IMR-90 (cell line): ENCODE data around the gene ILF3. TPM values are rescaled to one million over a fixed set of nuclear protein-coding genes. Genes with fewer than 3 reads are reported as not detected.

Experiments used
- ATAC-seq: fragments of 200-7000 bp; cut with Tn5 transposase; 2 replicates; pipeline ENCODE4 v1.9.1; 2020; ENCODE audit warnings: low read depth, mild to moderate bottlenecking, moderate library complexity
- BruUV-seq: library from RNA; stranded (reverse); fragments of 400-500 nt; replicated peaks from 2 replicates; lab custom pipeline; 2021; lab: Mats Ljungman, UMichigan
- CTCF ChIA-PET: fragments of 300-600 bp; formaldehyde crosslinking; extraction: SDS; loops from one replicate; lab custom pipeline; 2021; ENCODE audit warnings: antibody characterized with exemption; lab: Yijun Ruan, JAX
- POLR2A ChIA-PET: fragments of 300-600 bp; sonication (Branson Sonifier 250); formaldehyde crosslinking; loops from one replicate; lab custom pipeline; 2022; ENCODE audit warnings: antibody characterized with exemption; ENCODE audit not compliant: unreplicated experiment; lab: Charles Lee
- DNase-seq: peaks from one replicate; pipeline ENCODE4 v3.0.0; 2013
- H2AFZ ChIP-seq: replicated peaks from 2 replicates; pipeline ENCODE3; 2013; ENCODE audit warnings: low read length, mild to moderate bottlenecking; ENCODE audit not compliant: poor library complexity
- H2AK5ac ChIP-seq: 2 replicates; pipeline ENCODE4 v1.6.1; 2013; ENCODE audit warnings: low read depth, low read length, inconsistent platforms
- H2AK9ac ChIP-seq: replicated peaks from 2 replicates; pipeline ENCODE3; 2013; ENCODE audit warnings: mild to moderate bottlenecking, low read depth, low read length, moderate library complexity; ENCODE audit not compliant: poor library complexity
- H2BK120ac ChIP-seq: 2 replicates; pipeline ENCODE4 v1.6.1; 2013; ENCODE audit warnings: low read depth, low read length, inconsistent platforms
- H2BK15ac ChIP-seq: 3 replicates; pipeline ENCODE4 v1.6.1; 2013; ENCODE audit warnings: low read depth, low read length, inconsistent platforms
- H2BK20ac ChIP-seq: 2 replicates; pipeline ENCODE4 v1.6.1; 2013; ENCODE audit warnings: low read depth, mild to moderate bottlenecking, inconsistent platforms, low read length, moderate library complexity
- H2BK5ac ChIP-seq: 2 replicates; pipeline ENCODE4 v1.6.1; 2013; ENCODE audit warnings: mild to moderate bottlenecking, low read depth, low read length, inconsistent platforms; ENCODE audit not compliant: poor library complexity, severe bottlenecking
- H3K14ac ChIP-seq: replicated peaks from 2 replicates; pipeline ENCODE4 v1.6.1; 2013; ENCODE audit warnings: low read depth, low read length, inconsistent platforms
- H3K18ac ChIP-seq: 2 replicates; pipeline ENCODE4 v1.6.1; 2013; ENCODE audit warnings: low read depth, low read length, control low read depth
- H3K23ac ChIP-seq: 2 replicates; pipeline ENCODE4 v1.6.1; 2013; ENCODE audit warnings: low read depth, low read length, inconsistent platforms
- H3K27ac ChIP-seq: 2 replicates; pipeline ENCODE4 v1.5.1; 2013; ENCODE audit warnings: mild to moderate bottlenecking, control low read depth, low read length; ENCODE audit not compliant: insufficient read depth
- H3K27me3 ChIP-seq: 2 replicates; pipeline ENCODE4 v1.6.1; 2013; ENCODE audit warnings: low read length; ENCODE audit not compliant: control insufficient read depth, insufficient read depth
- H3K36me3 ChIP-seq: 2 replicates; pipeline ENCODE4 v1.6.1; 2013; ENCODE audit warnings: low read length, mixed read lengths; ENCODE audit not compliant: control insufficient read depth, insufficient read depth
- H3K4ac ChIP-seq: 2 replicates; pipeline ENCODE4 v1.6.1; 2013; ENCODE audit warnings: low read depth, low read length, inconsistent platforms
- H3K4me1 ChIP-seq: 2 replicates; pipeline ENCODE4 v1.6.1; 2013; ENCODE audit warnings: low read length, mixed read lengths; ENCODE audit not compliant: control insufficient read depth, insufficient read depth
- H3K4me2 ChIP-seq: 2 replicates; pipeline ENCODE4 v1.6.1; 2013; ENCODE audit warnings: low read depth, mild to moderate bottlenecking, control low read depth, low read length, moderate library complexity
- H3K4me3 ChIP-seq: 2 replicates; pipeline ENCODE4 v1.5.1; 2013; ENCODE audit warnings: low read depth, mild to moderate bottlenecking, control low read depth, low read length, moderate library complexity; ENCODE audit not compliant: insufficient read depth
- H3K56ac ChIP-seq: 2 replicates; pipeline ENCODE4 v1.6.1; 2013; ENCODE audit warnings: low read length, inconsistent platforms; ENCODE audit not compliant: insufficient read depth; ENCODE audit errors: extremely low read depth
- H3K79me1 ChIP-seq, 2 experiments: 2 replicates each; pipeline ENCODE4 v1.6.1; 2013; ENCODE audit warnings: low read length in 2 of 2, inconsistent platforms in 1 of 2, low read depth in 1 of 2
- H3K9ac ChIP-seq: 2 replicates; pipeline ENCODE4 v1.6.1; 2013; ENCODE audit warnings: low read depth, low read length, control low read depth
- H3K9me1 ChIP-seq: 2 replicates; pipeline ENCODE4 v1.6.1; 2013; ENCODE audit warnings: low read length, inconsistent platforms; ENCODE audit not compliant: insufficient read depth
- H3K9me3 ChIP-seq: 2 replicates; pipeline ENCODE4 v1.6.1; 2013; ENCODE audit warnings: low read length; ENCODE audit not compliant: control insufficient read depth, insufficient read depth
- H4K20me1 ChIP-seq: 2 replicates; pipeline ENCODE4 v1.6.1; 2013; ENCODE audit warnings: low read length, inconsistent platforms; ENCODE audit not compliant: insufficient read depth
- H4K5ac ChIP-seq: 2 replicates; pipeline ENCODE4 v1.6.1; 2013; ENCODE audit warnings: mild to moderate bottlenecking, low read depth, low read length, control low read depth
- H4K8ac ChIP-seq, 2 experiments: 2 replicates each; pipeline ENCODE4 v1.6.1; 2013; ENCODE audit warnings: low read depth in 2 of 2, low read length in 2 of 2, control low read depth in 1 of 2, inconsistent platforms in 1 of 2
- H4K91ac ChIP-seq: 2 replicates; pipeline ENCODE4 v1.6.1; 2013; ENCODE audit warnings: low read depth, low read length, inconsistent platforms; ENCODE audit not compliant: insufficient read depth
- BHLHE40 ChIP-seq: fragments of 150-350 bp; IDR thresholded peaks from 2 replicates; pipeline ENCODE4 v1.6.1; 2016; ENCODE audit warnings: mild to moderate bottlenecking, low read depth, low read length
- CEBPB ChIP-seq: IDR thresholded peaks from 2 replicates; pipeline ENCODE4 v1.6.1; 2012; ENCODE audit warnings: low read depth, low read length, improper control_type of control experiment
- CHD1 ChIP-seq: IDR thresholded peaks from 2 replicates; pipeline ENCODE4 v1.6.1; 2012; ENCODE audit warnings: low read depth, low read length, improper control_type of control experiment
- ELK1 ChIP-seq: fragments of 150-350 bp; IDR thresholded peaks from 2 replicates; pipeline ENCODE4 v1.6.1; 2016; ENCODE audit warnings: low read depth, mild to moderate bottlenecking, low read length, moderate library complexity, borderline replicate concordance
- FOS ChIP-seq: fragments of 150-350 bp; IDR thresholded peaks from 2 replicates; pipeline ENCODE4 v1.6.1; 2016; ENCODE audit warnings: low read depth, low read length
- MAFK ChIP-seq: IDR thresholded peaks from 2 replicates; pipeline ENCODE4 v1.6.1; 2012; ENCODE audit warnings: low read depth, low read length, improper control_type of control experiment
- MAZ ChIP-seq: IDR thresholded peaks from 2 replicates; pipeline ENCODE4 v1.6.1; 2012; ENCODE audit warnings: low read depth, mild to moderate bottlenecking, low read length, improper control_type of control experiment, moderate library complexity, borderline replicate concordance
- MXI1 ChIP-seq: IDR thresholded peaks from 2 replicates; pipeline ENCODE4 v1.6.1; 2012; ENCODE audit warnings: low read depth, mild to moderate bottlenecking, low read length, moderate library complexity, borderline replicate concordance
- NFE2L2 ChIP-seq: fragments of 150-350 bp; IDR thresholded peaks from 2 replicates; pipeline ENCODE4 v1.6.1; 2016; ENCODE audit warnings: low read depth, mild to moderate bottlenecking, low read length
- POLR2A ChIP-seq: IDR thresholded peaks from 2 replicates; pipeline ENCODE4 v1.6.1; 2012; ENCODE audit warnings: mild to moderate bottlenecking, low read depth, low read length
- RAD21 ChIP-seq: IDR thresholded peaks from 2 replicates; pipeline ENCODE4 v1.6.1; 2012; ENCODE audit warnings: low read length, improper control_type of control experiment
- RCOR1 ChIP-seq: IDR thresholded peaks from 2 replicates; pipeline ENCODE4 v1.6.1; 2012; ENCODE audit warnings: mild to moderate bottlenecking, low read length, improper control_type of control experiment; ENCODE audit not compliant: insufficient replicate concordance
- RFX5 ChIP-seq: IDR thresholded peaks from 2 replicates; pipeline ENCODE4 v1.8.0; 2012; ENCODE audit warnings: low read depth, mild to moderate bottlenecking, low read length, moderate library complexity
- SMC3 ChIP-seq: fragments of 150-350 bp; IDR thresholded peaks from 2 replicates; pipeline ENCODE4 v1.6.1; 2016; ENCODE audit warnings: low read depth, mild to moderate bottlenecking, antibody characterized with exemption, low read length, moderate library complexity
- USF2 ChIP-seq: fragments of 150-350 bp; IDR thresholded peaks from 2 replicates; pipeline ENCODE4 v1.6.1; 2017; ENCODE audit warnings: mild to moderate bottlenecking, antibody characterized with exemption, low read length, low read depth
- WGBS, 2 experiments: methylation state at CpG; one replicate each; pipeline versions ENCODE4 v1.1.5 to v1.1.7; 2013; ENCODE audit warnings: missing lambda C conversion rate in 2 of 2; ENCODE audit not compliant: insufficient read length in 1 of 2; ENCODE audit errors: extremely low coverage in 2 of 2; 5-methylcytosine and 5-hydroxymethylcytosine counted together
- dilution Hi-C: fragments of 300-500 bp; cut with HindIII; formaldehyde crosslinking; loops from one replicate; pipeline ENCODE4 v1.14.3; 2018; ENCODE audit warnings: low sequenced_read_pairs; ENCODE audit not compliant: unreplicated experiment
- in situ Hi-C: fragments of 300-500 bp; cut with MboI; formaldehyde crosslinking; loops from 3 replicates; pipeline ENCODE4 v1.14.3; 2019; ENCODE audit warnings: low sequenced_read_pairs, inconsistent platforms, mixed read lengths
- intact Hi-C: fragments of 100-400 bp; cut with micrococcal nuclease; formaldehyde crosslinking; loops from 2 replicates; pipeline ENCODE4 v1.10.0; 2022
- polyA plus RNA-seq, 3 experiments: library from polyadenylated mRNA; depleted of rRNA; stranded (reverse); fragments of >200 nt; gene quantifications; 2 replicates each; pipeline ENCODE4 v1.2.3, GENCODE V29; 2012; ENCODE audit warnings: low replicate concordance in 1 of 3
- total RNA-seq: library from RNA; depleted of rRNA; stranded (reverse); fragments of >200 nt; gene quantifications from 2 replicates; pipeline ENCODE4 v1.2.3, GENCODE V29; 2012

Gene ILF3
- total and polyA plus RNA-seq, 2 of the 4 experiments (the other 2 are of a cell fraction) = 120 to 166 TPM

DNA sequence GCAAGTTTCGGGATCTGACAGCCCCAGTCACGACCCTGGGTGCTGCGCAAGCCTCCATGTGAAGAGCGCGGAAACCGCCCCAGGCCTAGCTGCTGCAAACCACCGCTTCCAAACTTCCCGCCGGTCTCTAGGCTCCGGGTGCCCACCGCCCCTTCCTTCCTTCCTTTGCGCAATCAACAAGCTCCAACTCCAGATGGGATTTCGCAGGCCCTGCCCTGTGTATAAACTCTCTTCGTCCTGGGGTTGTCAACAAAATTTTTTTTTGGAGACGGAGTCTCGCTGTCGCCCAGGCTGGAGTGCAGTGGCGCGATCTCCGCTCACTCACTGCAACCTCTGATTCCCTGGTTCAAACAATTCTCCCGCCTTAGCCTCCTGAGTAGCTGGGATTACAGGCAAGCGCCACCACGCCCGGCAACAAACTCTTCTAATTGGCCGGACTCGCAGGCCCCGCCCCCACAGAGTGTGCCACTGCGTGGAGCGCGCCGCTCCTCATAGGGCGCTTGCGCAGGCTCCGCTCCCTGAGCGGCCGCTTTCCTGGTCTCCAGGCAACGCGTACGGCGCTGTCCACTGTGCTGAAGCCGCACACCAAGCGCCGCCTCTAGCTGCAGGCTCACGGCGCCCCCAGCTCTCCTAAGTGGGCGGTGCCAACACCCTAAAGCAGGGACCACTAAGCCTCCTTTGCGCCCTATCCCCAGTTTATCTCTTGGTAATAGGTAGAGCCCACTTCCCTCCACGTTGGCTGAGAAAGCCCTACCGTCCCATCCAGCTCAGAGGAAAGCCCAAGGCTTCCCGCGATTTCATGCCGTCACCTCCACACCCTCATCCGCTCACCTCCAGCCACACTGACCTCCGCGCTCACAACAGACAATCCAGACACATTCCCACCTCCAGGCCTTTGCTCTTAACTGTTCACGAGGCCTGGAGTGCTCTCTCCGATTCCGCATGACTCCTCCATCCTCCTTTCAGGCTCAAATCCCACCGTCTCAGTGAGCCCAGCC is 41.6 kb downstream of the ILF3 start:
- ATAC-seq (peak; percentile 99), DNase-seq (peak; percentile 91)
- Histone ChIP-seq H3K9me1 (peaks cover 23% of the 10 kb centered on the region), H4K91ac (no peak overlapping the region), H3K79me1 (peaks cover 0 to 24% of the 10 kb centered on the region in 2 experiments), H2BK15ac (no peak overlapping the region), H3K4ac (no peak overlapping the region), H4K5ac (no peak overlapping the region), H3K4me1 (no peaks in the 10 kb centered on the region), H3K4me2 (peak overlapping the region; percentile 26), H3K14ac (no peak overlapping the region), H3K56ac (no peak overlapping the region), H3K27me3 (no peaks in the 10 kb centered on the region), H2AFZ (peak overlapping the region; percentile 9), H3K23ac (no peak overlapping the region), H3K36me3 (peaks cover 20% of the 10 kb centered on the region), H2AK9ac (no peak overlapping the region), H2AK5ac (no peak overlapping the region), H3K18ac (no peak overlapping the region), H3K4me3 (no peak overlapping the region), H4K8ac (no peak overlapping the region), H2BK20ac (no peak overlapping the region), H4K20me1 (peaks cover 52% of the 10 kb centered on the region), H2BK120ac (no peak overlapping the region), H3K9me3 (no peaks in the 10 kb centered on the region), H3K9ac (no peak overlapping the region), H3K27ac (no peak overlapping the region), H2BK5ac (no peak overlapping the region)
- dilution Hi-C loops = no loop called here
- in situ Hi-C loops = no loop called here
- intact Hi-C loops = loop anchor here (10.0 kb wide), 1 partner anchor 291 kb away; the partner anchor contains the start of gene CDC37
- BruUV-seq = no TSS peak
- 2% methylated on average over 23 of the region's 59 CpGs; no CpG with 5 or more reads in 1 of the 2 experiments for WGBS, 2 experiments
- ChIA-PET CTCF (interaction anchor here (0.7 kb wide), 1 partner anchor 28 kb away, joined by 3 read pairs; no protein-coding TSS in a partner anchor), POLR2A (no interaction called here)
- TF ChIP-seq CHD1 (no peak), USF2 (no peak), RFX5 (no peak), RCOR1 (peak; percentile 66), MAZ (peak; percentile 29; the same call in 1 of the 2 replicates), RAD21 (no peak), MAFK (no peak), NFE2L2 (no peak), BHLHE40 (no peak; the same call in 1 of the 2 replicates), CEBPB (peak; percentile 72), FOS (no peak), MXI1 (peak; percentile 92), POLR2A (no peak), ELK1 (no peak), SMC3 (no peak)
